ENCODE data around the gene GRM8.
"Not testable (repeated sequence)": the region's sequence is repeated elsewhere in the genome, so short reads cannot be mapped to it uniquely, and the experiment has no call there.

The GRM8 gene

GRCh38 chr7:126907657-126908056, 345.1 kb downstream of the GRM8 start:
- not testable (repeated sequence) for DNase-seq

GRCh38 chr7:126905255-126905654, 347.5 kb downstream of the GRM8 start:
- DNase-seq: not testable (repeated sequence)

GRCh38 chr7:126901041-126901765, 351.5 kb downstream of the GRM8 start:
- DNase-seq: not testable (repeated sequence)

- not testable (repeated sequence) for DNase-seq
Observed at GRCh38 chr7:126887980-126888379, 364.8 kb downstream of the GRM8 start.

GRCh38 chr7:126887560-126887959, 365.2 kb downstream of the GRM8 start:
- not testable (repeated sequence) for DNase-seq

- not testable (repeated sequence) for DNase-seq
Observed at GRCh38 chr7:126882730-126883129, 370.0 kb downstream of the GRM8 start.

GRCh38 chr7:126881908-126882307, 370.8 kb downstream of the GRM8 start:
- not testable (repeated sequence) for DNase-seq

- no peak for DNase-seq
Observed at GRCh38 chr7:126881315-126881714, 371.4 kb downstream of the GRM8 start.

GRCh38 chr7:126876536-126876935, 376.2 kb downstream of the GRM8 start:
- not testable (repeated sequence) for DNase-seq

GRCh38 chr7:126856691-126857291, 395.9 kb downstream of the GRM8 start:
- DNase-seq: no peak

GRCh38 chr7:126845331-126845730, 407.4 kb downstream of the GRM8 start:
- DNase-seq: no peak

GRCh38 chr7:126843883-126844282, 408.9 kb downstream of the GRM8 start:
- no peak for DNase-seq

- no peak for DNase-seq
Observed at GRCh38 chr7:126843336-126843735, 409.4 kb downstream of the GRM8 start.

- no peak for DNase-seq
Observed at GRCh38 chr7:126842451-126842850, 410.3 kb downstream of the GRM8 start.

GRCh38 chr7:126840869-126841268, 411.9 kb downstream of the GRM8 start:
- no peak for DNase-seq

GRCh38 chr7:126839624-126840023, 413.1 kb downstream of the GRM8 start:
- DNase-seq: no peak

GRCh38 chr7:126838194-126838593, 414.5 kb downstream of the GRM8 start:
- DNase-seq: no peak

- DNase-seq: not testable (repeated sequence)
Observed at GRCh38 chr7:126831241-126831640, 421.5 kb downstream of the GRM8 start.

- DNase-seq: no peak
Observed at GRCh38 chr7:126820925-126821324, 431.8 kb downstream of the GRM8 start.

- DNase-seq: no peak
Observed at GRCh38 chr7:126819197-126819484, 433.6 kb downstream of the GRM8 start.

GRCh38 chr7:126818393-126819196, 434.1 kb downstream of the GRM8 start:
- no peak for DNase-seq

- no peak for DNase-seq
Observed at GRCh38 chr7:126809188-126809587, 443.6 kb downstream of the GRM8 start.

- DNase-seq: no peak
Observed at GRCh38 chr7:126806614-126807013, 446.1 kb downstream of the GRM8 start.

- DNase-seq: no peak
Observed at GRCh38 chr7:126805351-126805750, 447.4 kb downstream of the GRM8 start.
